Muscle of leg (tissue), 16 donors: Measurements from ENCODE around the gene SOX10. TPM values are rescaled to one million over a fixed set of nuclear protein-coding genes. Genes with fewer than 3 reads are reported as not detected.
A peak's percentile ranks its signal among the peaks of the same experiment; 100 is the strongest.

ENCODE experiments used
- DNase-seq: peaks from one replicate; pipeline ENCODE4 v3.0.0; 2013
- H3K27ac ChIP-seq: one replicate; pipeline ENCODE4 v1.5.1; 2013; ENCODE audit warnings: mild to moderate bottlenecking, low read length, control low read depth
- H3K27me3 ChIP-seq: one replicate; pipeline ENCODE4 v1.6.1; 2013; ENCODE audit warnings: low read length; ENCODE audit not compliant: control insufficient read depth, insufficient read depth
- H3K36me3 ChIP-seq: one replicate; pipeline ENCODE4 v1.6.1; 2013; ENCODE audit warnings: low read length; ENCODE audit not compliant: control insufficient read depth, insufficient read depth
- H3K4me1 ChIP-seq: one replicate; pipeline ENCODE4 v1.6.1; 2013; ENCODE audit warnings: low read length; ENCODE audit not compliant: control insufficient read depth, insufficient read depth
- H3K4me3 ChIP-seq: one replicate; pipeline ENCODE4 v1.5.1; 2013; ENCODE audit warnings: low read length, control low read depth
- H3K9me3 ChIP-seq: replicated peaks from 2 replicates; pipeline ENCODE4 v1.6.1; 2013; ENCODE audit warnings: low read depth, low read length; ENCODE audit not compliant: control insufficient read depth
- WGBS: methylation state at CpG from one replicate; pipeline ENCODE4 v1.1.5; 2013; ENCODE audit warnings: missing lambda C conversion rate; ENCODE audit not compliant: insufficient coverage; 5-methylcytosine and 5-hydroxymethylcytosine counted together
- long read RNA-seq, 11 donors: transcript quantifications; one replicate each; lab custom pipeline, GENCODE V29; 2026
- polyA plus RNA-seq, 8 donors: library from polyadenylated mRNA; unstranded; fragments of 120-200 nt; gene quantifications; one replicate each; pipeline versions ENCODE4 v1.2.1 to v1.2.3, GENCODE V29; 2013; ENCODE audit warnings: inconsistent platforms in 1 of 8, low replicate concordance in 1 of 8; ENCODE audit not compliant: insufficient read length in 8 of 8, insufficient read depth in 1 of 8
- total RNA-seq: library from RNA; stranded (reverse); fragments of 120-200 nt; gene quantifications from one replicate; pipeline ENCODE4 v1.2.4, GENCODE V29; 2013

Gene SOX10
- 2.2 TPM for total RNA-seq
- 10 to 100 TPM in 2 of 8 donors, 1 to 10 TPM in 6; 4.4 to 19.8 (median 8.1) TPM for polyA plus RNA-seq
- long read RNA-seq, donor 1, partial matches to known transcripts: 0 of 3 reads
- long read RNA-seq, donor 1, other reads (novel, unspliced or antisense): 0 of 3 reads
- long read RNA-seq, donor 2: 0 reads
- long read RNA-seq, donor 3: 0 reads
- long read RNA-seq, donor 4: 0 reads
- long read RNA-seq, donor 5, partial matches to known transcripts: 0 of 4 reads
- long read RNA-seq, donor 5, other reads (novel, unspliced or antisense): 0 of 4 reads
- long read RNA-seq, donor 6, partial matches to known transcripts: 0 of 2 reads
- long read RNA-seq, donor 6, other reads (novel, unspliced or antisense): 0 of 2 reads
- long read RNA-seq, donor 7, partial matches to known transcripts: 0 of 4 reads
- long read RNA-seq, donor 7, other reads (novel, unspliced or antisense): 0 of 4 reads
- long read RNA-seq, donor 8, partial matches to known transcripts: 0 of 1 reads
- long read RNA-seq, donor 8, other reads (novel, unspliced or antisense): 0 of 1 reads
- long read RNA-seq, donor 9, partial matches to known transcripts: 0 of 1 reads
- long read RNA-seq, donor 9, other reads (novel, unspliced or antisense): 0 of 1 reads
- long read RNA-seq, donor 10, partial matches to known transcripts: 0 of 2 reads
- long read RNA-seq, donor 10, other reads (novel, unspliced or antisense): 0 of 2 reads
- long read RNA-seq, donor 11, partial matches to known transcripts: 0 of 3 reads
- long read RNA-seq, donor 11, other reads (novel, unspliced or antisense): 0 of 3 reads

DNA sequence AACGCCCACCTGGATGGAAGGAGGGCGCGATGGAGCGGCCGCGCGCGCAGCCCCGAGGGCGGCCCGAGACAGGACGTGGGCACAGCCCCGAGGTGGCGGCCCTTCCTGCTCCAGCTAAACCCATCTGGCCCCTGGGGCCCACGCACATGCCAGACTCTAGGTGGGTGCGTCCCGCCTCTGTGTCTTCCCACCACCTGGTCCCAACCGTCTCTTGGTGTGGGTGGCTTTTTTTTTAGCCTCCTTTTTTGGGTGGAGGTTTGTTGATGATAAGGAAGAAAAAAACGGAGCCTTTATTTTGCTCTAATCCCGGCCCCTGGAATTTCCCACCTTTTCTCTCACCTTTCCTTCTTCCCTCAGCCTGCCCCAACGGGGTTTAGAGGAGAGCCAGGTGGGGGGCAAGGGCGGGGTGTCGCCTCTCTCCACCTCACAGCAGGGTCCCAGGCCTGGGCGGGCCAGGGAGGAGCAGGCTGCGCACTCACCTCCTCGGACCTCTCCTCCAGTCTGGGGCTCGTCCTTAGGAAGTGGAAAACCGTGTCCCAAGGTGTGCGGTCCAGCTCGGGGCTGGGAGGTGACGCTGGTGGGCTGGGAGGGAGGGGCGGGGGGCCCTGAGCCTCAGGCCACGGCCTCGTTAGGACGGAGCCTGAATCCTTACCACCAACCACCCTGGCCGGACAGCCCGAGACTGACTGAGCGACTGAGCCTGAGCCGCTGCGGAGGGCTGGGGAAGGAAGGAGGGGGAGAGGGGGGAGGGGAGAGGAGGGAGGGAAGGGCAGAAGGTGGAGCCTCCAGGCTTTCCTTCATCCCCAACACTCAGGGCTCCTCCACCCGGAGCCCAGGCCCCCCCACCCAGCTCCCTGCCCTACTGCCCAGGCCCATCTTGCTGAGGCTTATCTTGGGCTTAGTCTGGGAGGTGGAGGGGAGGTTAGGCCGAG, at the start of gene SOX10:
Gene SOX10, minus strand, starts transcription at position 696 of the 932 bp plus-strand sequence. CDS start 771 bp downstream, outside the sequence.
- Histone ChIP-seq H3K27ac (no peak within 1 kb of the TSS), H3K27me3 (peaks cover 27% of the 10 kb centered on the region), H3K4me3 (no peak within 1 kb of the TSS), H3K9me3 (no peaks in the 10 kb centered on the region), H3K4me1 (peaks cover 2% of the 10 kb centered on the region), H3K36me3 (peaks cover 14% of the 10 kb centered on the region)
- no peak for DNase-seq
- 19% methylated on average over 13 of the region's 42 CpGs for WGBS

DNA sequence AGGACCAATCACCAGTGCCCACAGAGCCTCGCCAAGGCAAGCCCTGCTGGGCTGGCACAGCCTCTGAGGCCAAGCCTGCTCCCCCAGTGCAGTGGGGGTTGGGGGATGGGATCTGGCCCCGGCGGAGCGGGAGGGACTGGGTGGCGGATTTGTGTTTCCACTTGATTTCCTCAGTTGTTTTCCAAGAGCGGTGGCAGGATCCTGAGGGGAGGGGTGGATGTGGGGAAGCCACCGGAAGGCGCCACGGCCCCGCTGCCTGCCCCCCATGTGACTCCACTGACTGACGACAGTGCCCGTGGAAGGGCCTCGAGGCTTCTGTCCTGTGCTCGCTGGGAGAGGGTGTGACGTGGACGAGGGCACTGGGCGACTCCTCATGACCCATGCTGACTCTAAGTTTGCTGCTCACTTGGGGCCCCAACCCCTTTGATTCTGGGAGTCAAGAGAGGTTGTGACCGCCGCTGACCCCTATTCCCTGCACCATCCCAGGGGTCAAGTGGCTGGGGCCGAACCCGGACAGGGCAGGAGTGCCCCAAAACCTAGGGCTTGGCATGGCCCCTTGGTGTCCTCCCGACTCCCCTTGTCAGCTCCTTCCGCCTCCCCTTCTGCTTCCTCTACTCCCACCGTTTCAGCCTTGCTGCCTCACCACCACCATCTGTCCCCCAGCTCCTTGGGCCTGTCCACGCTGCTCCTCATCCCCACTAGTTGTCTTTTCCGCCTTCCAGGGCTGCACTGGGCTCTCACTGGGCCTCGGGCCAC, 49.3 kb upstream of the SOX10 start:
- WGBS: 60% methylated on average over 23 of the region's 27 CpGs
- peak overlapping the region; percentile 55 for H3K27ac ChIP-seq
- no peaks in the 10 kb centered on the region for H3K36me3 ChIP-seq
- H3K9me3 ChIP-seq: no peaks in the 10 kb centered on the region
- no peak for DNase-seq
- no peak overlapping the region for H3K4me3 ChIP-seq
- H3K4me1 ChIP-seq: peaks cover 41% of the 10 kb centered on the region
- no peaks in the 10 kb centered on the region for H3K27me3 ChIP-seq

GRCh38 chr22:38032681-38033521, 48.5 kb upstream of the SOX10 start:
- Histone ChIP-seq H3K36me3 (no peaks in the 10 kb centered on the region), H3K27ac (peak overlapping the region; percentile 55), H3K4me1 (peaks cover 47% of the 10 kb centered on the region), H3K9me3 (no peaks in the 10 kb centered on the region), H3K27me3 (no peaks in the 10 kb centered on the region), H3K4me3 (no peak overlapping the region)
- DNase-seq: no peak
- 75% methylated on average over 16 of the region's 19 CpGs for WGBS

GRCh38 chr22:38031491-38031890, 47.1 kb upstream of the SOX10 start:
- Histone ChIP-seq H3K27me3 (no peaks in the 10 kb centered on the region), H3K4me3 (no peak overlapping the region), H3K36me3 (no peaks in the 10 kb centered on the region), H3K9me3 (no peaks in the 10 kb centered on the region), H3K4me1 (peaks cover 62% of the 10 kb centered on the region), H3K27ac (peak overlapping the region; percentile 20)
- 79% methylated on average over 10 of the region's 12 CpGs for WGBS
- DNase-seq: no peak

- no peak for DNase-seq
- 57% methylated on average over 9 of the region's 16 CpGs for WGBS
- Histone ChIP-seq H3K36me3 (no peaks in the 10 kb centered on the region), H3K4me1 (peaks cover 71% of the 10 kb centered on the region), H3K27ac (peak overlapping the region; percentile 26), H3K9me3 (no peaks in the 10 kb centered on the region), H3K4me3 (no peak overlapping the region), H3K27me3 (peaks cover 4% of the 10 kb centered on the region)
Observed at GRCh38 chr22:38030311-38031133, 46.2 kb upstream of the SOX10 start.

GRCh38 chr22:38029901-38030300, 45.5 kb upstream of the SOX10 start:
- peaks cover 69% of the 10 kb centered on the region for H3K4me1 ChIP-seq
- peak; percentile 59 for DNase-seq
- H3K4me3 ChIP-seq: no peak overlapping the region
- H3K27ac ChIP-seq: peak overlapping the region; percentile 26
- H3K36me3 ChIP-seq: no peaks in the 10 kb centered on the region
- peaks cover 4% of the 10 kb centered on the region for H3K27me3 ChIP-seq
- 25% methylated on average over 5 of the region's 5 CpGs for WGBS
- H3K9me3 ChIP-seq: no peaks in the 10 kb centered on the region

- peaks cover 64% of the 10 kb centered on the region for H3K4me1 ChIP-seq
- no peak overlapping the region for H3K27ac ChIP-seq
- no peak overlapping the region for H3K4me3 ChIP-seq
- no peaks in the 10 kb centered on the region for H3K36me3 ChIP-seq
- H3K27me3 ChIP-seq: peaks cover 4% of the 10 kb centered on the region
- H3K9me3 ChIP-seq: no peaks in the 10 kb centered on the region
- DNase-seq: no peak
Observed at GRCh38 chr22:38029370-38029769, 45.0 kb upstream of the SOX10 start.

DNA sequence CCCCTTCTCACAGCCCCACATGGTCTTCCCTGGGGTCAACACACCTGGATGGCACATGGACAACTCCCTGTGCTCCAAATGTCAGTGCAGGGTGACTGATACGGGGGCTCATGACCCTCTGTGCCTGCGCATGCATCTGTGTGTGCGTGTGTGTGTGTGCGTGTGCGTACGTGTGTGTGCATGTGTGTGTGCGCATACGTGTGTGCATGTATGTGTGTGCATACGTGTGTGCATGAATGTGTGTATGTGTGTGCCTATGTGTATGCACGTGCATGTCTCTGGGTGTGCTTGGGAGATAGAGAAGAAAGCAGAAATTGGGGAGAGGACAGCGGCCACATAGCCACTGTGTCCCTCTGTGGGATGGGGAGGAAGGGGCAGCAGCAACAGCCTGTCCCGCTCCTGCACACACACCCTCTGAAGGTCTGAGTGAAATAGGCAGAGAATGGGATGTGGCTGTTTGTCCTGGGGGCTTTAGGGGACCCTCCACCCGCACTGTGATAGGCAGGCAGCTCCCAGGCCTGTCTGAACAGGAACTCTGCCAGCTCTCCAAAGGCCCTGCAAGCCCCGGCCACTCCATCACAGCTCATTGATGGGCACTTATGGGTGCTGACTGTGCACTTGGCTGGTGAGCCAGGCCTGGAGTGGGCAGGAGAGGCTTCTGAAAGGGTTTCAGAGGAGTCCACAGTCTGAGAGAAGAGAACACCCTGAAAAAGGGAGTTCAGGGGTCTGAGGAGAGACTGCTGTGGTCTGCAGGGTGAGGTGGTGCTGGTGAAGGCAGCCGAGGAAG, 44.2 kb upstream of the SOX10 start:
- no peak overlapping the region for H3K27ac ChIP-seq
- no peaks in the 10 kb centered on the region for H3K36me3 ChIP-seq
- 85% methylated on average over 14 of the region's 15 CpGs for WGBS
- peaks cover 56% of the 10 kb centered on the region for H3K4me1 ChIP-seq
- peaks cover 4% of the 10 kb centered on the region for H3K27me3 ChIP-seq
- no peak overlapping the region for H3K4me3 ChIP-seq
- DNase-seq: no peak
- no peaks in the 10 kb centered on the region for H3K9me3 ChIP-seq
